CD4-positive, alpha-beta T cell treated with Interleukin-15 for 4 hours (primary cell): ENCODE data around the gene SYT3.
"Not testable (repeated sequence)": the region's sequence is repeated elsewhere in the genome, so short reads cannot be mapped to it uniquely, and the experiment has no call there.

Experiments
- DNase-seq: peaks from one replicate; pipeline ENCODE4 v3.0.0-alpha.2; 2020; ENCODE audit warnings: low spot score

Gene SYT3

DNA sequence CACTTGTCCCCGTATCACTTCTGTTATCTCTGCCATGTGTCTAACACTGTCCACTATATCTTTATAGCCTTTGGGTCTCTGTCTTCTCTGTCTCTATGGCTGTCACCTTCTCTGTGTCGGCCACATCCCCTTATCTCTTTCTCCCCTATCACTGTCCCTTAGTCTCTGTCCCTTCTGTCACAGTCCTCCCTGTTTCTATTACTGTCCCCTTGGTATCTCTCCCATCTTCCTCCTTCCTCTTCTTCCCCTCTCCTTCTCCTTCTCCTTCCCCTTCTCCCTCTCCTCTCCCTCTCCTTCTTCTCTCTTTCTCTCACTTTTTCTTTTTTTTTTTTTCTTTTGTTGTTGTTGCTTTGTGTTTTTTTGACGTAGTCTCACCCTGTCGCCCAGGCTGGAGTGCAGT, 36.7 kb downstream of the SYT3 start:
- no peak for DNase-seq

DNA sequence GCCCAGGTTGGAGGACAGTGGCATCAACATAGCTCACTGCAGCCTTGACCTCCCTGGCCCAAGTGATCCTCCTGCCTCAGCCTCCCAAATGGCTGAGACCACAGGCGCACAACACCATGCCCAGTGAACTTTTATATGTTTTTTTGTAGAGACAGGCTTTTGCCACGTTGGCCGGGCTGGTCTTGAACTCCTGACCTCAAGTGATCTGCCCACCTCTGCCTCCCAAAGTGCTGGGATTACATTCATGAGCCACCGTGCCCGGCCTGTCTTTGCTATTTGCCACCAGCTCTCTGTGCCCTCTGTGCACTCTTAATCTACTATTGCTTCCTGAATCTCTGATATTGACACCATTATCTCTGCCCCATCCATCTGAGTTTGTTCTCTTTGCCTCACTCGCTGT, 37.2 kb downstream of the SYT3 start:
- DNase-seq, result no peak

- DNase-seq, result no peak
These were observed 37.6 kb downstream of the SYT3 start for GRCh38 chr19:50602089-50602422.

DNA sequence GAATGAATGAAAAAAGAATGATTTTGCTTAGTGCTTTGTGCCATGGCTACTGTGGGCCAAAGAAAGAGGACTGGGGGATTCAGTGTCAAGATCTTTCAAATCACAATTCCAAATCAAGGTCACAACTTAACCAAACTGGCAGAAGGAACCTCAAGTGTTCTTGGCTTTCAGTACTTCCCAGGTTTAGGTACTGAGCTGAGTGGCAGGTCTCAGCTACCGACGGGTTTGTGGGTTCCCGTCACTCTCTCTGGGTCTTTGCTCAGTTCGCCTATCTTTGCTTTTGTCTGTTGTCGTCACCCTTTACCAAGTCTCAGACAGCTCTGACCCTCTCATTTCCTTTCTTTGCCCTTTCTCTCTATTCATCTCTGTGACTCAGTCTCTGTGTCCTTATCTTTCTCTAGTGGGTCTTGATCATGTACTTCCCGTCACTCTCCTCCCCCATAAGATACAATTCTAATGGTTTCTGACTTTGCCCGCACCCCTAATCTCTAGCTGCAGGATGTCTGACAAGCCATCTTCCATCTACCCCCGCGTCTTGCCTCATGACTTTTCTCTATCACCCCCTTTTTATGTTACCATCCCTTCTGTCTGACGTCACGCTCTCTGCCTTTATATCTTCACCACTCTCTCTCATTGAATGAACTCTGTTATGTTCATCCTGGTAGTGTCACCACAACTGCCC, 38.1 kb downstream of the SYT3 start:
- DNase-seq, result no peak

- DNase-seq, result no peak
These were observed 40.3 kb downstream of the SYT3 start for GRCh38 chr19:50599427-50599826.

DNA sequence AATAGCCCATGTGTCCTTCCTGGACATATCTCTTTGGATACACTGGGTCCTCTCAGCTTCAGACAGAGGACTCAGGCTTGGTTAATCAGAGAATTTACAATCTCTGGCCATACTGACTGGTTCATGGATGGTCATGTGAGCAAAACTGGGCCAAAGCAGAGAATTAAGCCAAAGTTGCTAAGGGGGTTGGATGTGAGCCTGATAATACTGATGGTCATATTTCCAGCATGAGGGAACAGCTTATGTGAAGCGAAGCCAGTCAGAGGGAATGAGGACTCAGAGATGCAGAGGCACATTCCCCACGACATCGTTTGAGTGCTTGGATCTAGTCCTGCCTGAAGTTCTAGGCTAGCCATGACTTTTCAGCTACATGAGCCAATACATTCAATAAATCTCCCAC, 49.5 kb downstream of the SYT3 start:
- DNase-seq, result no peak

GRCh38 chr19:50581795-50582660, 57.7 kb downstream of the SYT3 start:
- DNase-seq, result not testable (repeated sequence)

GRCh38 chr19:50580970-50581634, 58.6 kb downstream of the SYT3 start:
- no peak for DNase-seq

DNA sequence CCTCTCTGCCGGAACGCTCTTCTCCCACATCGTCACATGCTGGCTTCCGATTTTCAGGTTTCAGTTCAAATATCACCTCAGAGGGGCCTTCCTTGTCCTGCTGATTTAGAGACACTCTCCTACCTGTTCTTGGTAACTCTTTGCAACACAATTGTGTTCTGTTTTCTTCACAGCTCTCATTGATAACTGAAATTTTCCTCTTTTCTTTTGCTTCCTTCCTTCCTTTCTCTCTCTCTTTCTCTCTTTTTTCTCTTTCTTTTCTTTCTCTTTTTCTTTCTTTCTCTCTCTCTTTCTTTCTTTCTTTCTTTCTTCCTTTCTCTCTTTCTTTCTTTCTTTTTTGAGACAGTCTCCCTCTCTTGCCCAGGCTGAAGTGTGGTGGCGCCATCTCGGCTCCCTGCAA, 59.4 kb downstream of the SYT3 start:
- no peak for DNase-seq

DNA sequence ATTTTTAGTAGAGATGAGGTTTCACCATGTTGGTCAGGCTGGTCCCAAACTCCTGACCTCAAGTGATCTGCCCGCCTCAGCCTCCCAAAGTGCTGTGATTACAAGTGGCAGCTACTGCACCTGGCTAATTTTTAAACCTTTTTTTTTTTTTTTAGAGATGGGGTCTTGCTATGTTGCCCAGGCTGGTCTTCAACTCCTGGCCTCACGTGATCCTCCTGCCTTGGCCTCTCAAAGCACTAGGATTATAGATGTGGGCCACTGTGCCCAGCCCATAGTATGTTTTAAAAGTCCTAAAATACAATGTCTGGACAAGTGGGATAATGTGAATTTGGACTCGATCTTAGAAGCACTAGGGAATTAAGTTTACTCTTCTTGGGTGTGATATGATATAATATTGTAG, 62.9 kb downstream of the SYT3 start:
- not testable (repeated sequence) for DNase-seq

- no peak for DNase-seq
These were observed 65.8 kb downstream of the SYT3 start for GRCh38 chr19:50573741-50574461.
